NK-92 treated with Interleukin-12 subunit alpha and Interleukin-12 subunit beta, amount 100 ng/mL, for 24 hours (cell line): ENCODE results near the gene LGALS8.
A peak's percentile ranks its signal among the peaks of the same experiment; 100 is the strongest.

ENCODE experiments used
- DNase-seq: peaks from one replicate; lab custom pipeline; 2025; lab: John Stamatoyannopoulos, UW

Gene LGALS8

GRCh38 chr1:236509203-236509602, 14.6 kb upstream of the LGALS8 start:
- no peak for DNase-seq

- no peak for DNase-seq
Measured at GRCh38 chr1:236509647-236510401, 14.0 kb upstream of the LGALS8 start.

- no peak for DNase-seq
Measured at GRCh38 chr1:236511735-236512418, 11.9 kb upstream of the LGALS8 start.

GRCh38 chr1:236514703-236515442, 8.9 kb upstream of the LGALS8 start:
- DNase-seq, result no peak

- no peak for DNase-seq
Measured at GRCh38 chr1:236515443-236515958, 8.3 kb upstream of the LGALS8 start.

GRCh38 chr1:236516929-236517704, 6.7 kb upstream of the LGALS8 start:
- peak; percentile 6 for DNase-seq

GRCh38 chr1:236518322-236518721, 5.5 kb upstream of the LGALS8 start:
- DNase-seq, result no peak

GRCh38 chr1:236520445-236521005, 3.3 kb upstream of the LGALS8 start:
- no peak for DNase-seq

- DNase-seq, result no peak
Measured at GRCh38 chr1:236522937-236523703, 662 bp upstream of the LGALS8 start.

GRCh38 chr1:236524142-236524894, 536 bp downstream of the LGALS8 start:
- DNase-seq, result peak; percentile 54

- no peak for DNase-seq
Measured at GRCh38 chr1:236524895-236525184, 1.1 kb downstream of the LGALS8 start.

- DNase-seq, result no peak
Measured at GRCh38 chr1:236526079-236526478, 2.3 kb downstream of the LGALS8 start.

- no peak for DNase-seq
Measured at GRCh38 chr1:236530286-236530685, 6.5 kb downstream of the LGALS8 start.

- DNase-seq, result no peak
Measured at GRCh38 chr1:236530959-236531358, 7.2 kb downstream of the LGALS8 start.

GRCh38 chr1:236532850-236533249, 9.1 kb downstream of the LGALS8 start:
- DNase-seq, result no peak

GRCh38 chr1:236534151-236534651, 10.4 kb downstream of the LGALS8 start:
- DNase-seq, result peak; percentile 33

- DNase-seq, result no peak
Measured at GRCh38 chr1:236535190-236535589, 11.4 kb downstream of the LGALS8 start.

GRCh38 chr1:236535662-236536161, 11.9 kb downstream of the LGALS8 start:
- no peak for DNase-seq

GRCh38 chr1:236536540-236536939, 12.8 kb downstream of the LGALS8 start:
- no peak for DNase-seq
